ENCODE measurements around the gene PPP1R9B. TPM values are rescaled to one million over a fixed set of nuclear protein-coding genes. Genes with fewer than 3 reads are reported as not detected.

PPP1R9B gene
- total RNA-seq (2022; extraction: Qiagen RNA extraction): 45.5 to 58.7 TPM (median 56.7 TPM) in 5 replicates

GRCh38 chr17:50150354-50151040 lies at the start of gene PPP1R9B:
TSS of gene PPP1R9B (minus strand) at chr17:50150677. CDS start at chr17:50150513, 164 bp downstream.

GRCh38 chr17:50165867-50166517 lies 15.5 kb upstream of the PPP1R9B start, which contains the start of gene SGCA:
TSS of gene SGCA (plus strand) at chr17:50166005. CDS start at chr17:50166041, 36 bp downstream.

GRCh38 chr17:50129728-50130558 lies 20.5 kb downstream of the PPP1R9B start, which contains the start of gene SAMD14:
TSS of gene SAMD14 (minus strand) at chr17:50130160. CDS start at chr17:50124959, 5,201 bp downstream.

DNA sequence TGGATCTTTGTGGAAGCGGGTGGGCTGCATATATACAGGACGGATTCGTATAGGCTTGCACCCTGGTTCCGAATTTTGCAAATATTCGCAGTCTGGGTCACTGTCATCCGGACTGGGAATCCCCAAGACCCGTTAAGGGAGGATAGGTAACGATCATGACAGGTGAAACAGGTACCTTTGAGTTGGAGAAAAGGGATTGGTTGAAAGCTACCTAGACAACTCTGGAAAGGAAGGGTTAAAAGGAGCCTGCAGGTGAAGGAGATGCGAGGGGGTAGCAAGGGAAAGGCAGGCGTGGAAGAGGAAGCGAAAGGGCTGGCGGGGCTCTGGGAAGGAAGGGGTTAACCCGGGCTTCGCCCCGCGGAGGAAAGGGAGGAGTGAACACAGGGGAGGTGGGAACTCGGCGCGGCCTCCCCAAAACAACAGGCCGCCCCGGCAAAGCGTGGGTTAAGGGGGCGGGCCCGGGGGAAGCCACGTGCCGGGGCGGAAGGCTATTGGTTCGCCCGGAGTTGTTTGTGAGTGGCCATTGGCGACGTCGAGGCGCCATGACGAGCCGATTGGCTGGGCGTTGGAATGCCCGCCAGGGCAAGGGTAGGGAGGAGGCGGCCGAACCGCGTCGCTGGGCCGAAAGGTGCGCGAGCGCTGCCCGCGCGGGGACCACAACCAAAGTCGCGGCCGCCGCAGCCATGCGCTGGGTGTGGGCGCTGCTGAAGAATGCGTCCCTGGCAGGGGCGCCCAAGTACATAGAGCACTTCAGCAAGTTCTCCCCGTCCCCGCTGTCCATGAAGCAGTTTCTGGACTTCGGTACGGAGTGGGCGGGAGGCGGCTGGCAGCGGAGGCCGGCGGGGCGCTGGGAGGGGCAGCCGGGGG lies 55.5 kb downstream of the PPP1R9B start, which contains the start of gene PDK2:
Gene PDK2, plus strand, starts transcription at position 599 of the 867 bp plus-strand sequence. Its CDS starts 85 bp downstream, at position 684.

Other genes with a start within 250 kb of the PPP1R9B start
- 1.7 to 4.3 TPM (median 3.6 TPM) in 5 replicates for gene DLX4, start 181.5 kb downstream of the PPP1R9B start, total RNA-seq (2022; extraction: Qiagen RNA extraction)
- 0.11 to 0.22 TPM (median 0.15 TPM) in 5 replicates for gene DLX3, start 155.5 kb downstream of the PPP1R9B start, total RNA-seq (2022; extraction: Qiagen RNA extraction)
- 368 to 497 TPM (median 466 TPM) in 5 replicates for gene ITGA3, start 94.6 kb downstream of the PPP1R9B start, total RNA-seq (2022; extraction: Qiagen RNA extraction)
- gene PDK2, start 55.3 kb downstream of the PPP1R9B start, total RNA-seq (2022; extraction: Qiagen RNA extraction): 12.3 to 20.7 TPM (median 19.5 TPM) in 5 replicates
- gene SAMD14, start 20.5 kb downstream of the PPP1R9B start, total RNA-seq (2022; extraction: Qiagen RNA extraction): 0.27 to 0.95 TPM (median 0.49 TPM) in 5 replicates
- gene SGCA, start 15.3 kb upstream of the PPP1R9B start, total RNA-seq (2022; extraction: Qiagen RNA extraction): 1.3 to 2.5 TPM (median 1.9 TPM) in 5 replicates
- 5.1 to 11.3 TPM (median 10.2 TPM) in 5 replicates for gene COL1A1, start 51.0 kb upstream of the PPP1R9B start, total RNA-seq (2022; extraction: Qiagen RNA extraction)
- gene TMEM92, start 123.8 kb upstream of the PPP1R9B start, total RNA-seq (2022; extraction: Qiagen RNA extraction): 19.2 to 32.5 TPM (median 24.2 TPM) in 5 replicates
- gene XYLT2, start 195.4 kb upstream of the PPP1R9B start, total RNA-seq (2022; extraction: Qiagen RNA extraction): 19.2 to 29.2 TPM (median 22.3 TPM) in 5 replicates
- gene MRPL27, start 222.5 kb upstream of the PPP1R9B start, total RNA-seq (2022; extraction: Qiagen RNA extraction): 141 to 162 TPM (median 151 TPM) in 5 replicates
- 14.9 to 16.1 TPM (median 15.6 TPM) in 5 replicates for gene EME1, start 222.6 kb upstream of the PPP1R9B start, total RNA-seq (2022; extraction: Qiagen RNA extraction)
- 228 to 234 TPM (median 229 TPM) in 5 replicates for gene LRRC59, start 246.8 kb upstream of the PPP1R9B start, total RNA-seq (2022; extraction: Qiagen RNA extraction)